ENCODE measurements around the gene PRKG1.

- TF ChIP-seq EZH2phosphoT487 (IDR thresholded peaks at IDR 0.05; ENCODE audit: insufficient read depth, low read depth) (no peak), EZH2 (IDR thresholded peaks at IDR 0.05; ENCODE audit: insufficient read depth, poor library complexity, severe bottlenecking) (no peak)
These were observed 574.8 kb downstream of the PRKG1 start for GRCh38 chr10:51649064-51649463.

All from GM23248 (cell line).